ENCODE measurements around the gene PITPNB.

Gene PITPNB

GRCh38 chr22:27880778-27881394, 38.2 kb downstream of the PITPNB start:
- no peak for DNase-seq (ENCODE audit: low read depth in 2 of 2)

DNA sequence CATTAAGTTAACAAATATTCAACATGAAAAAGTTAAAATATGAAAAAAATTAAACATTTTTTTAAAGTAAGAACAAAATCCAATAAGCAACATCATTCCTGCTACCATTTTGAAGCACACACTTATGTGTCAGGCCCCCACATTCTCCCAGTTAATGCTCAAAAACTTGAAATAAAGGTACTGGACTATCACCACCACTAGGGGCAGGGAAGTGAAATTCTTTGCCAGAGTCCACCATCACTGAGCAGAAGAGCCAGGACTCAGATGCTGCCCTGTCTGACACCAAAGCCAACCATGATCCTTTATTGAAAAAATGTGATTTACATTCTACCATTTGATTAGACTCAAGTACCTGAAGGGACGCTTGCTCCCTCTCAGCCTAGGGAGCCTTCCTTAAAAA, 39.1 kb downstream of the PITPNB start:
- no peak for DNase-seq (ENCODE audit: low read depth in 2 of 2)

- DNase-seq (ENCODE audit: low read depth in 2 of 2) = no peak
Measured at GRCh38 chr22:27878541-27878940, 40.5 kb downstream of the PITPNB start.

DNA sequence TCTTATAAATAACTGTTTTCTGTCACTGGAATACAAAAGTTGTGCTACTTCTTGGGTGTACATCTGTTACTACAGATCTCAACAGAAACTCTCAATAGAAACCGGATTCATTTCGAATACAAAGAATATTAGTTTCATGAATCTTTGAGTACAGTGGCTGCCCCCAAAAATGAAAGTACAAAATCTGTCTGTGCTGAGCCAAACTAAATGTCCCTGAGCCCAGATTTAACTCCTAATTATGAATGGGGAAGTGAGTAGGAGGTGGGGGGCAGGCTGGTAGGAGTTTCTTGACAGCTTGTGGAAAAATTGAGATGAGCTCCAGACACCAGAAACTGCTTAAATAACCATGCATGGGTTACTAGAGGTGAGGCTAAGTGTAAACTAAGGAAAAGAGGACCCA, 41.6 kb downstream of the PITPNB start:
- DNase-seq (ENCODE audit: low read depth in 2 of 2) = no peak

DNA sequence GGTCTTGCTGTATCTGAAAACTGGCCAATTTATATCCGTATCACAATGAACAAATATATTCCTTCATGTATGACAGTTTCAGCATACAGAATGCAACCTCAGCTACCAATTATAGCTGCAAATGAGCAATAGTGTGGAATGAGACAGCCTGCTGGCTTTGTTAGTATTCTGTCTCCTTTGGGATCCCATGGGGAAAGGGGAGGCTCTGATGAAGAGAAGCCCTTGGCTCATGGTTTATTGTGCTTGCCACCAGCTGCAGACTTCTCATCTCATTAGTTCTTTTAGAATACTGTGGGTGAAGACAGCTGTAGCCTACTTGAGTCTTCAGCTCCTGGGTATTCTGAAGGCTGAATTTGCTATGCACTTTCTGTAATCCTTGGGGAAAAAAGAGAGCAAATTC, 42.4 kb downstream of the PITPNB start:
- DNase-seq (ENCODE audit: low read depth in 2 of 2) = no peak

DNA sequence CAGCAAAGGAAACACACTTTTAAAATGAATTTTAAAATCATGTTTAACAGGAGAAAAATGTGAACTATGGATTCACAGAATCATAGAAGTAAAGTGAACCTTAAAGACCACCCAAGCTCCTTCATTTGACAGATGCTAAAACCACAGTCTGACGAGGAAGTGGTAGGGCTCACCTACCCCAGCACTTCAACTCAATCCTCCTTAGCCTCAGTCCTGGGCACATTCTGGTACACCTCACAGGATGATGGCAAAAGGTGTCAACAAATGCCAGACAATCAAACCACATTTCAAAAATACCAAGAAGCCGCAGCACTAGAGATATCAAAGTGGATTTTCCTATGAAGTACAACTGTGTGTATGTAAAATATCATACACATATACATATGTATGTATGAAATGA, 43.1 kb downstream of the PITPNB start:
- DNase-seq (ENCODE audit: low read depth in 2 of 2) = no peak

DNA sequence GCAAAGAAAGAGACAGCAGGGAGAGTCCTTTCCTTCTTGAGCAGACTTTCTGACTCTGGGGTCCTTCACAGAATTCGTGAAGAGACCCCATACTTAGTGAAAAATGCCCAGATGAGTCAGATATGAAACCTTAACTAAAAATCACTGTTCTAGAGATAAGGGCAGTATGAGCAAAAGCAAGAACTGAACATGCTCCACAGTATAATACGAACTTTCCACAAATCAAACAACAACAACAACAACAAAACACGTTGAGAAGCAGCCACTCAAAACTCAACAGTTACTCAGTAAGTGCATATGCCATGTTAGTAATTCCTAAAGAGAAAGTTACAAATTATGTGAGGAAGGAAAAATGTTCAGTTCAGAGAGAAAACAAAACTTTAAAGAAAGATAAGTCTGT, 44.3 kb downstream of the PITPNB start:
- DNase-seq (ENCODE audit: low read depth in 2 of 2) = no peak

DNA sequence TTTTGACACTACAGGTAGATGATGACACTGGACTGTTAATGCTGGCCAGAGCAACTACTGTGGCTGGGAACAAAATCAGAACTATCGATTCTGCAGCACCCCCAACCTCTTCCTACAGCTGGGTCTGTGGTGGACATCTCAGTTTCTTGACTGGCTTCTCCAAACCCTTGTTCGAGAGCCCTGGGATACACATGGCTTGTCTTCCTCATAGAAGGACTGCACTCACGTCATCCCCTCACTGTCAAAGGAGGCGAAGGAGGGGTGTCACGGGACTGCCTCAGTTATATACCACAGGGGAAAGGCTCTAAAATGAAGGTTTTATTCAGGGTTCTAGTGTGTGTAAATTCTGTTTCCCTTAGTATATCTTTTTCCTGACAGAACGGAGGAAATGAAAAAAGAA, 44.9 kb downstream of the PITPNB start:
- no peak for DNase-seq (ENCODE audit: low read depth in 2 of 2)

DNA sequence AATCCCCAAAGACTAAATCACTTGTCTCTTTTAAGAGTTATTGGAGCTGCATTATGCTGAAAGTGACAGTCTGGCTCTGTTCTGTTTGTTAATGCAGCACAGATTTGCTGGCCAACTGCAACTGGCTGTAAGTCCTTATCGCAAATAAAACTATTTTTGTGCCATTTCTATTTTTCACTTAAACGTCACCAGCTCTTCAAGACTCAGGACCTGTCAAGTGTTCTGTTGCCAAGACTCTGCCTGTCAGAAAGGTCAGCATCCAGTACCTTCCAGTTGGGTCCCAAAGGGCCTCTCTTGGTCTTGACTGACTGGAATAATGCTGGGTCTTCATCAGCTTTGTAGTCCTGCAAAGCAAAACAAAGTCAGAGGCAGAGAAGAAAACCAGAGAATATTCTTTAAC, 45.6 kb downstream of the PITPNB start:
- no peak for DNase-seq (ENCODE audit: low read depth in 2 of 2)

GRCh38 chr22:27872488-27872887, 46.6 kb downstream of the PITPNB start:
- no peak for DNase-seq (ENCODE audit: low read depth in 2 of 2)

DNA sequence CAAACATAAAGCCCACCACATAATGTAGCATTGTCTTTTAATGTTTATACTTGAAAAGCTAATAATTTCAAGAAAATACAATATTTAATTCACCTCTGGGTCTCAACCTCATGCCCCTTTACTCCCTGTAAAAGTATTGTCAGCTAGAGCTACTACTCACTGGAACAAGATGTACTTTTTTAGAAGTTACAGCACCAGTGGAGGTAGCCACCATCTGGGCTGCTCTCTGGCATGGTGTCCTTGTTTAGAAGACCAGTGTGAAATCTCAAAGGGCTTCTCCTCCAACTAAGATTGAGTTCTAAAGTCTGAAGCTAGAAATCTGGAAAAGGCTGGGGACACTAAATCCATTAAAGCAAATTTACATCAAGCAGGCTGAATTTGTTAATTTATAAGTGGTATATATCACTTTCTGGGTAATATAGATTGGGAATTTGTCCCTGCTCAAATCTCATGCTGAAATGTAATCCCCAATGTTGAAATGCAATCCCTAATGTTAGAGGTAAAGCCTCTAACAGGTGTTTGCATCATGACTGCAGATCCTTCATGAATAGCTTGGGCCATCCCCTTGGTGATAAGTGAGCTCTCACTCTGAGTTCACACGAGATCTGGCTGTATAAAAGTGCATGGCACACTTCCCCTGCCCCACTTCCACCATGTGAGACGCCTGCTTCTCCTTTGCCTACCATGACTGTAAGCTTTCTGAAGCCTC, 47.6 kb downstream of the PITPNB start:
- DNase-seq (ENCODE audit: low read depth in 2 of 2) = no peak

GRCh38 chr22:27870234-27871191, 48.5 kb downstream of the PITPNB start:
- DNase-seq (ENCODE audit: low read depth in 2 of 2) = no peak

- DNase-seq (ENCODE audit: low read depth in 2 of 2) = no peak
Measured at GRCh38 chr22:27868732-27869282, 50.2 kb downstream of the PITPNB start.

DNA sequence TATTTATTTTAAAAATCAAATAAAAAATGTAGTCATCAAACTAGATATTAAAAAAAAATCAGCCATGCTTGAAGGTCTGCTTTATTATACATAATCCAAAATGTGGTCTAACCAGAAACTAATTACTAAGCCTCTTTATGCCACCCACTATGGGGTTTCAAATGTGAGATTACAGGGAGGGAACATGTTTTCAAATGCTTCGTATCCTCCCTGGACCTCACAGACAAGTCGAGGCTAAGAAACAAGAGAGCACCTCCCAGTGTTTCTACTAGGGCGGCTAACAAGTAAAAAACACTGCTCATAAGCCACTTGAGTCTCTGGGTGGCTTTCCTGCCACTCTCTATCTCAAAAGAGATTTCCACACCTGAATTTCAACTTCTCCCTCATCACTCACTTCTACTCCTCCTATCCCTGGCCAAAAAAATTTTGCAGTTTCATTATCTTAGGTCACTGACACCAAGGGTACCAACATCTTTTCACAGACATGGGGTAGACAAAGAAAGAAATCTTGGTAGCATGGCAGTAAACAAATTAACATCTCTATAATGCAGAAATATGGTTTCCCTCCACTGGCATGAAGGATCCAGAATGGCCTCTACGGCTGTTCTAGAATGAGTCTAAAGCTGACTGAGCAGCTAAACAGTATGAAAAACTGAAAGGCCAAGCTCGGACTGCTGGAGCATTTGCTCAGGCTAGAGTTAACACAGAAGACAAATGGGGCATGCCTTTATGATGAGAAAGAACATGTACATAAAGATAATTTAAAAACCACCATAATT, 50.9 kb downstream of the PITPNB start:
- DNase-seq (ENCODE audit: low read depth in 2 of 2) = no peak

DNA sequence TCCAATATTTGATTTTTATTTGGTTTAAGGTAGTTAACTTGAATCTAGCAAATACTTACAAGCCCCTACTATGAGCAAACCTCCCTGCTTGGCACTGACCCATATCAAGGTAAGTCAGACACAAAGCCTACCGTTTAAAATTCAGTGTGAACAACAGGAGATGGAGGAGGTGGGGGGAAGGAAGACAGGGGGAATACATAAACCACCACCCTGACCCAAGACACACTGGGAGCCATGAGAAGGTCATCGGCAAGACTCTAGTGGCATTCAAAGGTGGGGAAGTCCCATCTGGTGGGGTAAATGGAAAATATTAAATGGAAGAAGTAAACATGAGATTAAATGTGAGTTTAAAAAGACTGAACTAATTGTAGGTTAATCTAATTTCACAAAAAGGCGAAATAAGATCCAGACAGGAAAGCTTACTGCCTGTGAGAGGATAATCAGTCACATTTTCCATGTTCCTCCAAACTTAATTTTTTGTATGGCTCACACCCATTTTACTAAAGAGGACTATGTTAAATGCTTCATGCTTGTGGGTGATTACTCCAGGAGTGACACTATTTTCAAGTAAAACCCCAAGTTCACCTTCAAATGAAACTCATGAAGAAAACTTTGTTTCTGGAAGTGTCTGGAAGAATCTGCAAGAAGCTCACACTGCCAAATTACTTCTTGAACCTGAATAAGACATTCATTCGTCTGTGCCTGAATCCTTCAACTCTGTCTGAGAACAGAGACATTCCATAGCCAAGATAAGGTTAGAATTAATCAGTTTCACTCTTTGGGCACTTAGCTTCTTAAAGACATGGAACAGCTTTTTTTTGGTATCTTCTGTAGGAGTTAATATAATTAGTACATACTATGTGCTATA, 51.7 kb downstream of the PITPNB start:
- no peak for DNase-seq (ENCODE audit: low read depth in 2 of 2)

DNA sequence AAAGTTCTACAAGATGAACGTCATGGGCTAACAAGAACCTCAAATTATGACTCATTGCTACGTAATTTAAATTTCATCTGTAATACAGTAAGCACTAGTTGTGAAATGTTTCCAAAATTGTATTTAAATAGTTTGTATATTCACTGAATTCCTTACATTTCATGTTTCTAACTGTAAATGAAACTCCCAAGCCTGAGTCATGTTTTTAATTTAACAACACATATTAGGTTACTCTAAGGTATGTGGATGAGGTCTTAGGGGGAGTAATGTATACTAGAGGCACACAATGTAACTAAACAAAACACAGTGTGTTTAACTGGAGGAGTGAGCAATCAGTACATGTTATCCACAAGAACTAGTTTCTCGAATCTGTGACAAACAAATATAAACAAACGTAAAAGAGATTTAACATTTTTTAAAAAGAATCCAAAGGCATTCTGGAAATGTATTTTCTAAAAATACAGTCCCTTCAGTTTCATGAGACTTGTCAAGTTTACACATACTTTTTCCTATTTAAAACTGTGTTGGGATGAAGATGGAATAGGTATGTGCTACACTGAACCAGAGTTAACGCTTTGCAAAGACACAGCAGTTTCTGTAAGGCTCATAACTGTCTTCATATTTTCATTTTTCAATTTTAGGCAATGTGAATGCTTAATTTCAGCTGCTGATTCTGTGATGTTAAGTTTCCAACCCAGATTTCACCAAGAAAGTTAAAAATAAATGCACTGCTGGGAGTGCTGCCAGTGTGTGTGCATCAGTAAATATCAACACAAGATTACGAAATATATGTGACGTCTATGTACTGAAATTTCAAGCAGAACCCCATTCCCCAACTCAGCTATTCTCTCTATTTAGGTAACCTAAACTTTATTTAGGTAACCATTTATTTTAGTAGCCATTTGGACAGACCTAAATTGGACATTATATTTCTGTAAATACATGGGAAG, 52.6 kb downstream of the PITPNB start:
- DNase-seq (ENCODE audit: low read depth in 2 of 2) = no peak

DNA sequence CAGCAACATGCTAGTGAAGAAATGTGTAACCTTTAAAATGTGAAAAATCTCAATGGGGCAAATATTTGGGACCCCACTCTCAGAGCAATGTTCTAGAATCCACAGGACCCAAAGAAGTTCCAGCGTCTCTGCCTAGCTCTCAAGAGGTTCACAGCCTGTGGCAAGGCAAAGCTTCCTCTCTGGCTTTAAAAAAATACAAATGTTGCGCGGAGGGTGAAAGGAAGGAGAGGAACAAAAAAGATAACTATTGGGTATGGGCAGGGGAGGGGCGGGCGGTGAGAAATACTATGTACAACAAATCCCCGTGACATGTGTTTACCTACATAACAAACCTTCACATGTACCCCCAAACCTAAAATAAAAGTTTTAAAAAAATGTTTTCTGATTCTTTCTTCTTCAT, 53.6 kb downstream of the PITPNB start:
- DNase-seq (ENCODE audit: low read depth in 2 of 2) = no peak

- no peak for DNase-seq (ENCODE audit: low read depth in 2 of 2)
Measured at GRCh38 chr22:27863556-27863955, 55.5 kb downstream of the PITPNB start.

DNA sequence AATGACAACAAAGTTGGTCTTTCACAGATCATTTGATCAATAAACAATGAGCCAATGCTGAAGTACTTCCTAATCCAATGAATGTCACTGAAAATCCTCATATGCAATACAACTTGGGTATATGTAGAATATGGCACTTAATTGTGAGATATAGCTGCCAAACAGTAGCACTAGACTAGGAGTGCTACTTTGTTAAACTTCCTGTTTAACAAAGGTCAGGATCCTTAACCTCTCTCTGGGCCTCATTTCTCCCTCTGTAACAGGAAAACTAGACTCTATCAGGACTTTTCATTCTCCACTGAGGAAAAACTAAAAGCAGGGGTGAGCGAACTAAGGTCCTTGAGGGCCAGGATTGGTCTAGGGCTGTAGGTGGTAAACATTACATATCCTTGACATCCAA, 56.1 kb downstream of the PITPNB start:
- DNase-seq (ENCODE audit: low read depth in 2 of 2) = no peak

Data from stimulated activated CD8-positive, alpha-beta memory T cell treated with anti-CD3 and anti-CD28 coated beads, Interleukin-2, amount 100 ng/mL, for 1 hour (primary cell).